HG03095 (cell line): ENCODE data around the gene CD226.

Experiments
- ATAC-seq: cut with Tn5 transposase; IDR thresholded peaks from one replicate; pipeline ENCODE4 v1.9.1; 2021; ENCODE audit warnings: moderate library complexity; ENCODE audit not compliant: unreplicated experiment

The CD226 gene

DNA sequence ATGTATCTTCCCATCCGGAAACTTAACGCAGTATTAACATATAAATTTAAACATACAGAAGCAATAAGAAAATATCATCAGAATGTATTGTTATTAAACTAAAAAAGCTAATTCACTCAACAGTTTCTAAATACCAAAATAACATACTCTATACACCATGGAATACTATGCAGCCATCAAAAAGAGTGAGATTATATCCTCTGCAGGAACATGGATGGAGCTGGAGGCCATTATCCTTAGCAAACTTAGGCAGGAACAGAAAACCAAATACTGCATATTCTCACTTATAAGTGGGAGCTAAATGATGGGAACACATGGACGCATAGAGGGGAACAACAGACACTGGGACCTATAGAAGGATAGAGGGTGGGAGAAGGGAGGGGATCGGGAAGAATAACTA is 127.1 kb downstream of the CD226 start:
- ATAC-seq, result no peak

DNA sequence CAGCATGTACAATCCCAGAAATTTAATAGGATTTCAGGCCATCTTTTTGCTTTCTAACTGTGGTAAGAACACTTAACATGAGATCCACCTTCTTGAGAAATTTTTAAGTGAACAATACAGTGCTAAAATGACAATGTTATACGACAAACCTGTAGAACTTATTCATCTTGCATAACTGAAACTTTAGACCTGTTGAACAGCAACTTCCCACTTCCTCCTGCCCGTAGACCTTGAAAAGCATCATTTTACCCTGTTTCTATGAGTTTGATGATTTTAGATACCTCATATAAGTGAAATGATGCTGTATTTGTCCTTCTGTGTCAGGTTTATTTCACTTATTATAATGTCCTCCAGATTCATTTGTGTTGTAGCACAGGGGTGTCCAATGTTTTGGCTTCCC is 128.2 kb downstream of the CD226 start:
- ATAC-seq, result no peak

DNA sequence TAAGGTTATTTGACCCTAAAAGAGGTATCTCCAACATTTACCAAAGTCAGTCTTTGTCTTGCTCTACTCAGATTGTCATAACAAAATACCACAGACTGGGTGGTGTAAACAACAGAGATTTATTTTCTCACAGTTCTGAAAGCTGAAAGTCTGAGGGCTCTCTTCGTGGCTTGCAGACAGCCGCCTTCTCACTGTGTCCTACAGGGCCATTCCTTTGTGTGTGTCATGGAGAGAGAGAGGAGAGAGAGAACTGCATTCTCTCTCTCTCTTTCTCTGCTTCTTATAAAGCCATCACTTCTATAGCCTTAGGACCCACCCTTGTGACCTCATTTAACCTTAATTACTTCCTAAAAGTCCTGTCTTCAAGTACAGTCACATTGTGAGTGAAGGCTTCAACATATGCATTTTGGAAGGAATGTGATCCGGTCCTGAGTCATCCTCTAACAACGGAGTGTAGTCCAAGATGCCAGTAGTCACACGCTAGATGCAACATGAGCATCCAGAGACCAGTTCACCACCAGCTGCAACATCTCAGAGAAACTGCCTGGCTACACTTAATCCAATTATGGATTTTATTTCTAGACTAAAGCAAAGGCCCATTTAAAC is 130.2 kb downstream of the CD226 start:
- ATAC-seq, result no peak

DNA sequence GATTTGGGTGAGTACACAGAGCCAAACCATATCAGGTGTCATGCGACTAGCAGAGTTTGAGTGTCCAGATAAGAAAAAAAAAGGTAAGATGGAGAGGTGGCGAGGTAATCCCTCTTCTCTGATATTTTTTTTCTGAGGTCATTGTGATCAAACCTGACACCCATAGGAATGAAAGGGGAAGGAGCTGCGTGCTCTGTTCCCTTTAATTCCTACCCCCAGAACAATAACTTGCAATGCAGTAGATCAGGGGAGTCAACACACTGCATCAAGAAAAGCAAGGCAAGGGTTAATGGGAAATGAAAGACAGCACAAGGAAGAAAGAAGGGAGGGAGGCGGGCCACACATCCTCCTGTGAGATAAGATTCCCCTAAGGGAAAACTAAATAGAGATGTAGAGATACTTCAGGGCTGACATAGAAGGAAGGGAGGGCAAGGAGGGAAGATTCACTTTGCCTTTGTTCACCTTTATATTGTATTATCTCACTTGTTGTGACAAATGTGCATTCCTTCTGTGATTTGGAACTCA is 132.8 kb downstream of the CD226 start:
- no peak for ATAC-seq

DNA sequence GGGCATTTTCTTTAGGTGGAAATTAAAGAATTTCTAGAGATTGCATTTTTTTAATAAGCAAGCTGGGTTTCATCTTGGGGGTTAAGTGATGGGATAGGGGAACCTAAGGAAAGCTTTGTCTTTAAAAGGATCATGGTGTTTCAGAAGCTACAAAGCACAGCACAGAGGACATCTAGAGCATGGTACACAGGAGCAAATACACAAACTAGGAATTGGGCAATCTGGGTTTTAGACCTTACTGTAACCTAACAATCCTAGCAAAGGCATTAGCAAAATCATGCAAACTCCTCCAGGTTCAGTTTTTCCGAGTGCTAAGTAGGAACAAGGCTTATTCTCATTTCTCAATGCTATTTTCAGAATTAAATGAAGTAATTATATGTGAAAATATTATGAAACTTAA is 134.1 kb downstream of the CD226 start:
- ATAC-seq, result no peak

DNA sequence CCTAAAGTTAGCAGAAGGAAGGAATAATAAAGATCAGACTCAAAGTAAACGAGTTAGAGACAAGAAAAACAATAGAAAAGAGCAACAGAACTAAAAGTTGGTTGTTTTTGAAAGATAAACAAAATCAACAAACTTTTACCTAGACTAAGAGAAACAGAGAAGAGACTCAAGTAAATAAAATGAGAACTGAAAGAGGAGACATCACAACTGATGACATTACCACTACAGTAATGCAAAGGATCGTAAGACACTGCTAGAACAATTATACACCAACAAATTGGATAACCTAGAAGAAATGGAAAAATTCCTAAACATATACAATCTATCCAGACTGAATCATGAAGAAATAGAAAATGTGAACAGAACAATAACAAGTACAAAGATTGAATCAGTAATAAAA is 139.3 kb downstream of the CD226 start:
- no peak for ATAC-seq

DNA sequence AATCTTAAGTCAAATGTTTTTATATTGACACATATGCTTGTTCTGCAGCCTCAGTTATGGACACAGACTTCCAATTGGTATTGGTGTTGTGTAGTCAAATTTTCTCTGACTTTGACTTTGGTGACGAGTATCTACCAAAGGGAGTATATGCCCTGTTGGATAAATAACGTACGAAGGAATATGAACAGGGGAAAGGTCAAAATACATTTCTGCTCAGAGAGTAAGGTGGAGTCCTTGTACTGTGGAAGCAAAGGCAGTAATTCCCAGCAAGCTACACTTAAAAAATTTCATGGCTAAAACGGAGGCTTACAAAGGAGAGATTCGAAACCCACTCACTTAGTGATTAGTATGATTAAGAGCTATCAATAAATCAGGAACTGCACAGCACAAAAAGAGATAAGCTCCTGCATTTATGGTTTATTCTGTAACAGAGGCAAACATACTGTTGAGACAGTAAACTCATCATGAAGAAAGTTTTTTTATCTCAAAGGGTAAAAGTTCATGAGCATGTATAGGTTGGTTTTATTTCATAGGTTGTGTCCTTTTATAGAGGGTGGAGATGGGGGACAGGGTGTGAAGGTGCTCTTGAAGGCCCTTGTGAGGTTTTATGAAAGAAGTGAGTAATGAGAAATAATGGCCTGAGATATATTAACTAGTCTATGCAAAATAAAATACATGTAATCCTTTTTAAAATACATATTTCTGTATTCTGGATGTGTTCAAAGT is 142.7 kb downstream of the CD226 start:
- ATAC-seq, result no peak
